C4-2B (cell line): Measurements from ENCODE around the gene PDPK1.

Experiments
- H3K27ac ChIP-seq: fragments of 450-650 bp; 2 replicates; pipeline ENCODE4 v1.5.1; 2017
- CTCF ChIP-seq: fragments of 450-650 bp; conservative IDR thresholded peaks from 2 replicates; pipeline ENCODE4 v1.5.1; 2017; ENCODE audit warnings: mild to moderate bottlenecking
- ZFX ChIP-seq: fragments of 450-650 bp; IDR thresholded peaks from 2 replicates; pipeline ENCODE4 v1.6.1; 2017

Gene PDPK1

DNA sequence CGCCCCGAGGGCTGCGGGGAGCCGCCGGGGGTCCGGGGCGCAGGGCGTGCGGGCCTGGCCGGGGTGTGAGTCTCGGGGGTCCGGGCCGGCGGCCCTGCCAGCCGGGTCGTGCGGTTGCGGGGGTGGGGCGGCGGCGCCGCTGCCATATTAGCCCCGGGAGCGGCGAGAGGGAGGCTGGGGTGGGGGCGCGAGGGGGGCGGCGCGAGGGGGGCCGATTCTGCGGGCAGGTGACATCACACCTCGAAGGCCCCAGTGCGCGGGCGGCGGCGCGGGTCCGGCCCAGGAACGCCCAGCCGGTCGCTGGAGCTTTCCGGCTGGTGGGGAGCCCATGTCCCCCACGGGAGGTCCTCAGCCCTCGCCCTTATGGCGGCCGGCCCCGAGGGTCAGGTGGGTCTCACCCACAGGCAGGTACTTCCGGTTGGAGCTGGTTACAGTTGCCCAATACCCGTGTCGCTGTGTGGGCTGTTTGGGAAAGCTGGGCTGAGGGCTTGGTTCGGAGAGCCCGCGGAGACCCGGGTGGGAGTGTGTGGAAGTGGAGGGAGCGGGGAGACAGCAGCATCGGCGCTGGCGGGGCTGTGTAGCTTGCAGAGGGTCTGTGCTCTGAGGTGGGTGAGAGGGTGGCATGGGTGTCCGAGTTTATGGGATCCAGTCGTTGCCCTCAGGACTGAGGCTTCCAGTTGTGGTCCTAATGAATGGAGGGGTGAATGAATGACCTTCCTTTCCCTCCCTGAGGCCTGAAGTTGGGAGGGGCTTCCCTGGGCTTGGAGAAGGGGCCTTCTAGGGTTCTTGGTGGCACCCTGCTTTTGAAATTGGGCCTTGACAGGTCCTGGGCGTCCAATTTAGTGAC lies 23.3 kb upstream of the PDPK1 start:
- H3K27ac ChIP-seq, result peak overlapping the region; percentile 95
- TF ChIP-seq ZFX (no peak), CTCF (no peak)

DNA sequence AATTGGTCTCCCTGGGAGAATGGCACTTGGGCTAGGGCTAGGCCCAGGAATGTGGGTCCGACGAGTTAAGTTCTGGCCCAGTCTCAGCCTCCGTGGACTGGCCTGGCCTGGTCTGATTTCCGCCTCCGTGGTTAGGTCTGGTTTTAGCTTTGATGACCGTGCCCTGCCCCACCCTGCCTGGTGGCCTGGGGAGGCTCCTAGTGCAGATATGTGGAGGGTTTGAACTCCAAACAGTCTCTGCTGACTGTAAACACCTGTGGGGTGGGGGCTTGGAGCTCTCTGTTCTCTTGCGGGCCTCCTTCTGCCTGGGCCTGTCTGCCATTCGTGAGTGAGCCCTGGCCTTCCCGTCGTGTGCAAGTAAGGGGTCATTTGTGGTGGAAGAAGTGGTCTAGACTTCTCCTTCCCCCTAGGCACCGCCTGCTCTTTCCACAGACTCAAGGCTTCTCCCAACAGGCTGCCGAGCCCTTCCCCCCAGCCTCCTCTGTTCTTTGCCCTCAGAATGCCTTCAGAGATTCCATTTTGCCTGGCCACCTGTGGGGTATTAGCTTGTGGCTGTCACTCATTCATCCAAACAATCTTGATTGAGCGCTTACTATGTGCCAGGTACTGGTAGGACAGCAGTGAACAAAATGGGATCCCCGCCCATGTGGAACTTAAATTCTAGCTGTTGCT lies 22.5 kb upstream of the PDPK1 start:
- peak overlapping the region; percentile 95 for H3K27ac ChIP-seq
- TF ChIP-seq CTCF (no peak), ZFX (no peak)

- H3K27ac ChIP-seq, result peak overlapping the region; percentile 58; the same call in 1 of the 2 replicates
- no peak for TF ChIP-seq ZFX
Measured at GRCh38 chr16:2516391-2517240, 21.2 kb upstream of the PDPK1 start.

GRCh38 chr16:2517954-2518605 lies 19.7 kb upstream of the PDPK1 start:
- TF ChIP-seq ZFX (no peak), CTCF (no peak)
- peak overlapping the region; percentile 58 for H3K27ac ChIP-seq

GRCh38 chr16:2518823-2519710 lies 18.8 kb upstream of the PDPK1 start:
- TF ChIP-seq ZFX (no peak), CTCF (no peak; the same call in 1 of the 2 replicates)

GRCh38 chr16:2519711-2520080 lies 18.1 kb upstream of the PDPK1 start:
- TF ChIP-seq CTCF, result no peak
- H3K27ac ChIP-seq, result peak overlapping the region; percentile 58

More at GRCh38 chr16:2518823-2519710, 18.8 kb upstream of the PDPK1 start:
- peak overlapping the region; percentile 58 for H3K27ac ChIP-seq
